Measurements from ENCODE around the gene CREB3L1. TPM values are rescaled to one million over a fixed set of nuclear protein-coding genes. Genes with fewer than 3 reads are reported as not detected.

Gene CREB3L1
- total RNA-seq, 1 experiment from 2014 or later = 3.3 TPM

- Histone ChIP-seq H2AFZ (ENCODE audit: low read length) (no peak overlapping the region), H3K4me1 (ENCODE audit: insufficient read depth, low read length) (peaks cover 15% of the 10 kb centered on the region), H3K4ac (ENCODE audit: low read depth, low read length) (no peak overlapping the region), H2BK120ac (ENCODE audit: low read depth, low read length, poor library complexity, severe bottlenecking) (no peak overlapping the region), H3K9me3 (ENCODE audit: control insufficient read depth, low read depth, low read length) (no peaks in the 10 kb centered on the region), H3K14ac (ENCODE audit: insufficient read depth, low read length) (0 out of 2 replicates have a peak overlapping the region, but pooled peaks have one; percentile 11), H2AK5ac (ENCODE audit: insufficient read length, low read length) (no peak overlapping the region), H4K91ac (ENCODE audit: insufficient read length, low read depth, low read length) (no peak overlapping the region), H2BK15ac (ENCODE audit: low read depth, low read length) (no peak overlapping the region), H3K56ac (ENCODE audit: insufficient read length, low read depth, low read length) (no peak overlapping the region), H3T11ph (ENCODE audit: low read length) (no peak overlapping the region), H3K23ac (ENCODE audit: insufficient read length, low read depth, low read length) (no peak overlapping the region), H2BK5ac (ENCODE audit: insufficient read length, low read length) (no peak overlapping the region), H4K5ac (ENCODE audit: insufficient read length, low read depth, low read length) (no peak overlapping the region), H2BK12ac (ENCODE audit: insufficient read length, low read depth, low read length) (no peak overlapping the region), H3K27me3 (ENCODE audit: insufficient read depth, low read length) (no peaks in the 10 kb centered on the region), H2BK20ac (ENCODE audit: low read depth, low read length, poor library complexity, severe bottlenecking) (no peak overlapping the region), H3K9ac (ENCODE audit: extremely low read depth, insufficient read length, low read length) (no peak overlapping the region), H4K8ac (replicated peaks; ENCODE audit: insufficient read length, low read depth, low read length) (no peak overlapping the region), H4K20me1 (ENCODE audit: control insufficient read depth, insufficient read depth, insufficient read length) (no peaks in the 10 kb centered on the region), H3K79me2 (ENCODE audit: insufficient read depth, low read length) (no peaks in the 10 kb centered on the region), H3K18ac (ENCODE audit: insufficient read length, low read depth, low read length) (peak overlapping the region; percentile 53), H3K4me2 (ENCODE audit: insufficient read depth, insufficient read length, low read length) (peak overlapping the region; percentile 68), H3K79me1 (ENCODE audit: insufficient read depth, low read depth, low read length, poor library complexity, severe bottlenecking) (no peaks in the 10 kb centered on the region), H3K23me2 (ENCODE audit: insufficient read length, low read depth, low read length, poor library complexity, severe bottlenecking) (peaks cover 15% of the 10 kb centered on the region), H3K27ac (ENCODE audit: insufficient read length, low read depth, low read length) (no peak overlapping the region)
- Mint-ChIP-seq H3K4me1 (peaks cover 25 to 43% of the 10 kb centered on the region in 2 experiments), H3K27ac (peak overlapping the region in 2 of 3 experiments; percentile 23 to 91; a peak in 3 of 7 replicates), H3K27me3 (ENCODE audit: low read depth) (no peaks in the 10 kb centered on the region; the same call in 1 of the 2 replicates), H3K36me3 (ENCODE audit: insufficient read depth in 1 of 3, low read depth in 3 of 3) (peaks cover 0 to under 1% (median 0%) of the 10 kb centered on the region in 3 experiments; a peak in 1 of 7 replicates), H3K4me3 (peak overlapping the region; percentile 75 to 88), H3K9me3 (no peaks in the 10 kb centered on the region)
- no peak for TF ChIP-seq CTCF (conservative IDR thresholded peaks at IDR 0.05)
- no peak for DNase-seq
- no CpG with 5 or more reads among the region's 18 CpGs for WGBS (ENCODE audit: extremely low coverage, insufficient read length, low lambda C conversion rate)
These were observed 18.6 kb downstream of the CREB3L1 start for GRCh38 chr11:46296059-46296527.
